ENCODE results near the gene ADGRG1.
"Not testable (repeated sequence)": the region's sequence is repeated elsewhere in the genome, so short reads cannot be mapped to it uniquely, and the experiment has no call there.

ADGRG1 gene

DNA sequence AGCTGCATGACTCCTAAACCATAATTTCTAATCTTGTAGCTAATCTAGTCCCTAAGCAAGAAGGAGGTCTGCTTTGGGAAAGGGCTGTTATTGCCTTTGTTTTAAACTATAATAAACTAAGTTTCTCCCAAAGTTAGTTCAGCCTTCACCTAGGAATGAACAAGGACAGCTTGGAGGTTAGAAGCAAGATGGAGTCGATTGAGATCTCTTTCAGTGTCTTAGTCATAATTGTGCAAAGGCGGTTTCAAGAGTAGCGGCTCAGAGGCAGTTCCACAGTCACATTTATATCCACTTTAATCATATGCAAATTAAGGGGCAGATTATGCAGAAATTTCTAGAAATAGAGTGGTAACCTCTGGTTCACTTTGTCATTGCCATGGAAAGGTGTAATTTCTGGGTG lies 83.6 kb downstream of the ADGRG1 start:
- TF ChIP-seq, protein P1, sequence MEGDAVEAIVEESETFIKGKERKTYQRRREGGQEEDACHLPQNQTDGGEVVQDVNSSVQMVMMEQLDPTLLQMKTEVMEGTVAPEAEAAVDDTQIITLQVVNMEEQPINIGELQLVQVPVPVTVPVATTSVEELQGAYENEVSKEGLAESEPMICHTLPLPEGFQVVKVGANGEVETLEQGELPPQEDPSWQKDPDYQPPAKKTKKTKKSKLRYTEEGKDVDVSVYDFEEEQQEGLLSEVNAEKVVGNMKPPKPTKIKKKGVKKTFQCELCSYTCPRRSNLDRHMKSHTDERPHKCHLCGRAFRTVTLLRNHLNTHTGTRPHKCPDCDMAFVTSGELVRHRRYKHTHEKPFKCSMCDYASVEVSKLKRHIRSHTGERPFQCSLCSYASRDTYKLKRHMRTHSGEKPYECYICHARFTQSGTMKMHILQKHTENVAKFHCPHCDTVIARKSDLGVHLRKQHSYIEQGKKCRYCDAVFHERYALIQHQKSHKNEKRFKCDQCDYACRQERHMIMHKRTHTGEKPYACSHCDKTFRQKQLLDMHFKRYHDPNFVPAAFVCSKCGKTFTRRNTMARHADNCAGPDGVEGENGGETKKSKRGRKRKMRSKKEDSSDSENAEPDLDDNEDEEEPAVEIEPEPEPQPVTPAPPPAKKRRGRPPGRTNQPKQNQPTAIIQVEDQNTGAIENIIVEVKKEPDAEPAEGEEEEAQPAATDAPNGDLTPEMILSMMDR (IDR thresholded peaks at IDR 0.05; ENCODE audit: low read depth, low read length): no peak
- H3K4me3 ChIP-seq (replicated peaks in 1 of 2; ENCODE audit: low read depth in 2 of 2, low read length in 2 of 2): no peak overlapping the region
- no peak for DNase-seq (ENCODE audit: low read depth in 2 of 2)

DNA sequence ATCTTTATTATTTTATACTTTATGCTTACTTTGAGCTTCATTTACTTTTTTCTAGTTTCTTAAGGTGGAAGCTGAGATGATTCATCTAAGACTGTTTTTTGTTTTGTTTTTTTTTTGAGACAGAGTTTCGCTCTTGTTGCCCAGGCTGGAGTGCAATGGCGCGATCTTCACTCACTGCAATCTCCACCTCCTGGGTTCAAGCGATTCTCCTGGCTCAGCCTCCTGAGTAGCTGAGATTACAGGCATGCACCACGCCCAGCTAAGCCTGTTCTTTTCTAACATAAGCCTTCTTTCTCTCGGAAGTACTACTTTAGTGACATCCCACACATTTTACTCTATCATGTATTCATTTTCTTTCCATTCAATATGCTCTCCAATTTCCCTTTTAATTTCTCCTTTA lies 84.1 kb downstream of the ADGRG1 start:
- H3K4me3 ChIP-seq (replicated peaks in 1 of 2; ENCODE audit: low read depth in 2 of 2, low read length in 2 of 2); DNase-seq (ENCODE audit: low read depth in 2 of 2): not testable (repeated sequence)

- TF ChIP-seq, protein P1 (IDR thresholded peaks at IDR 0.05; ENCODE audit: low read depth, low read length): no peak
- no peak overlapping the region for H3K4me3 ChIP-seq (replicated peaks in 1 of 2; ENCODE audit: low read depth in 2 of 2, low read length in 2 of 2)
- DNase-seq (ENCODE audit: low read depth in 2 of 2): no peak
Measured at GRCh38 chr16:57713596-57713995, 85.2 kb downstream of the ADGRG1 start.

DNA sequence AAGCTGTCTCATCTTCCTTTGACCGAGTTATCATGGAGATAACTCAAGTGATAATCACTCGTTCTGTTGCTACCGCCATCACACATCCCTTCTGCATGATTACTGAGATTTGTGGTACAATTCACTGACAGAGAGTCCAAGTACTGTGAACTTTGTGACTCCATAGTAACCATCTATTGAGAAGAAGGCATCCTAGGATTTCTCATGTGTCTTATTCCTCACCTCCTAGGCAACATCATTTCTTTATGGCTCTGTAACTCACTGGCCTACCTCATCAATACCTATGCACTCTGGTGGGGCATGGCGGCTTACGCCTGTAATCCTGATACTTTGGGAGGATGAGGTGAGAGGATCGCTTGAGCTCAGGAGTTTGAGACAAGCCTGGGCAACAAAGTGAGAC lies 85.6 kb downstream of the ADGRG1 start:
- H3K4me3 ChIP-seq (replicated peaks in 1 of 2; ENCODE audit: low read depth in 2 of 2, low read length in 2 of 2): no peak overlapping the region
- no peak for DNase-seq (ENCODE audit: low read depth in 2 of 2)
- TF ChIP-seq, protein P1 (IDR thresholded peaks at IDR 0.05; ENCODE audit: low read depth, low read length): no peak

All from cardiac fibroblast (primary cell).